Smooth muscle cell (in vitro differentiated cells): ENCODE results near the gene C1QC. TPM values are rescaled to one million over a fixed set of nuclear protein-coding genes. Genes with fewer than 3 reads are reported as not detected.

Source experiments
- DNase-seq: peaks from one replicate; lab custom pipeline; 2025; ENCODE audit not compliant: unreplicated experiment; lab: John Stamatoyannopoulos, UW
- H2AFZ ChIP-seq: fragments of 200-600 bp; sonication (generic); 2 replicates; pipeline ENCODE4 v1.6.0; 2016; ENCODE audit warnings: antibody characterized with exemption, low read depth, mild to moderate bottlenecking
- H3F3A ChIP-seq: fragments of 200-600 bp; sonication (generic); 2 replicates; pipeline ENCODE4 v1.6.0; 2017; ENCODE audit warnings: antibody characterized with exemption, low read depth
- H3K27ac ChIP-seq: fragments of 200-600 bp; sonication (generic); 2 replicates; pipeline ENCODE4 v1.5.1; 2016; ENCODE audit warnings: low read depth, mild to moderate bottlenecking
- H3K27me3 ChIP-seq: fragments of 200-600 bp; sonication (generic); 2 replicates; pipeline ENCODE4 v1.6.1; 2016; ENCODE audit warnings: low read depth, mild to moderate bottlenecking
- H3K36me3 ChIP-seq: fragments of 200-600 bp; sonication (generic); 2 replicates; pipeline ENCODE4 v1.5.1; 2016; ENCODE audit warnings: low read depth
- H3K4me1 ChIP-seq: fragments of 200-600 bp; sonication (generic); 2 replicates; pipeline ENCODE4 v1.5.1; 2016; ENCODE audit warnings: low read depth
- H3K4me2 ChIP-seq: fragments of 200-600 bp; sonication (generic); 2 replicates; pipeline ENCODE4 v1.6.0; 2016; ENCODE audit warnings: mild to moderate bottlenecking
- H3K4me3 ChIP-seq: fragments of 200-600 bp; sonication (generic); 2 replicates; pipeline ENCODE4 v1.5.1; 2016; ENCODE audit warnings: mild to moderate bottlenecking
- H3K79me2 ChIP-seq: fragments of 200-600 bp; sonication (generic); 2 replicates; pipeline ENCODE4 v1.6.0; 2016; ENCODE audit warnings: low read depth, mild to moderate bottlenecking
- H3K9ac ChIP-seq: fragments of 200-600 bp; sonication (generic); 2 replicates; pipeline ENCODE4 v1.6.0; 2016; ENCODE audit warnings: low read depth
- H3K9me3 ChIP-seq: fragments of 200-600 bp; sonication (generic); replicated peaks from 2 replicates; pipeline ENCODE4 v1.5.1; 2016; ENCODE audit warnings: low read depth
- H4K20me1 ChIP-seq: fragments of 200-600 bp; sonication (generic); 2 replicates; pipeline ENCODE4 v1.6.0; 2016; ENCODE audit warnings: low read depth
- WGBS: methylation state at CpG from one replicate; pipeline ENCODE4 v1.1.7; 2016; ENCODE audit warnings: low lambda C conversion rate; 5-methylcytosine and 5-hydroxymethylcytosine counted together
- polyA plus RNA-seq: library from polyadenylated mRNA; unstranded; fragments of >200 nt; fragmentation: Nextera tagmentation; extraction: Ambion mirVana; gene quantifications from 2 replicates; pipeline ENCODE4 v1.2.1, GENCODE V29; 2016
- total RNA-seq: library from RNA; depleted of rRNA; stranded (reverse); fragments of >200 nt; gene quantifications from 2 replicates; pipeline ENCODE4 v1.2.3, GENCODE V29; 2014
- TF ChIP-seq, protein P1 (sequence below): fragments of 200-600 bp; sonication (generic); IDR thresholded peaks from 2 replicates; pipeline ENCODE4 v1.5.1; 2017; ENCODE audit warnings: borderline replicate concordance, mild to moderate bottlenecking, antibody characterized with exemption; ENCODE audit not compliant: insufficient read depth, poor library complexity, severe bottlenecking

The C1QC gene
- total and polyA plus RNA-seq, 2 experiments from 2014 or later: not detected

DNA sequence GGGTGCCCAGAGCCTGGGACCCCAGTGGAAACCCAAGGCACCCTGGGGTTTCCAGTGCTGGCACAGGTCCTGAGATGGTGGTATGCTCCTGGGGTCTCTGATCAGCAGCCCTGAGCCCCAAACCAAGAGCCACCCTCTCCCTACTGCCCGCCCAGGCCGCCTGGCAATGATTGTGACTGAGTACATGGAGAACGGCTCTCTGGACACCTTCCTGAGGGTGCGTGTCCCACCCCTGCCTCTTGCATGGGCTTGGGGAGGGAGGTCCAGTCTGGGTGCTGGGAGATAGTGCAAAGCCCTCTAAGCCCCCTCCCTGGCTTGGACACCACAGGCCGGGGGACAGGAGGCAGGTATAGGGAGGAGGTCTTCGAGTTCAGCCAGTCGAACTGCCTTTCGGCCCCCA is 45.4 kb upstream of the C1QC start:
- no peaks in the 10 kb centered on the region for H3K9me3 ChIP-seq
- H3K27me3 ChIP-seq: peaks cover 32% of the 10 kb centered on the region
- no peaks in the 10 kb centered on the region for H3K36me3 ChIP-seq
- TF ChIP-seq, protein P1, sequence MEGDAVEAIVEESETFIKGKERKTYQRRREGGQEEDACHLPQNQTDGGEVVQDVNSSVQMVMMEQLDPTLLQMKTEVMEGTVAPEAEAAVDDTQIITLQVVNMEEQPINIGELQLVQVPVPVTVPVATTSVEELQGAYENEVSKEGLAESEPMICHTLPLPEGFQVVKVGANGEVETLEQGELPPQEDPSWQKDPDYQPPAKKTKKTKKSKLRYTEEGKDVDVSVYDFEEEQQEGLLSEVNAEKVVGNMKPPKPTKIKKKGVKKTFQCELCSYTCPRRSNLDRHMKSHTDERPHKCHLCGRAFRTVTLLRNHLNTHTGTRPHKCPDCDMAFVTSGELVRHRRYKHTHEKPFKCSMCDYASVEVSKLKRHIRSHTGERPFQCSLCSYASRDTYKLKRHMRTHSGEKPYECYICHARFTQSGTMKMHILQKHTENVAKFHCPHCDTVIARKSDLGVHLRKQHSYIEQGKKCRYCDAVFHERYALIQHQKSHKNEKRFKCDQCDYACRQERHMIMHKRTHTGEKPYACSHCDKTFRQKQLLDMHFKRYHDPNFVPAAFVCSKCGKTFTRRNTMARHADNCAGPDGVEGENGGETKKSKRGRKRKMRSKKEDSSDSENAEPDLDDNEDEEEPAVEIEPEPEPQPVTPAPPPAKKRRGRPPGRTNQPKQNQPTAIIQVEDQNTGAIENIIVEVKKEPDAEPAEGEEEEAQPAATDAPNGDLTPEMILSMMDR: no peak
- no peak overlapping the region for H2AFZ ChIP-seq
- H3K4me1 ChIP-seq: no peaks in the 10 kb centered on the region
- no peak overlapping the region for H3K9ac ChIP-seq
- WGBS: 95% methylated on average over 8 of the region's 8 CpGs
- no peaks in the 10 kb centered on the region for H3F3A ChIP-seq
- DNase-seq: no peak
- H3K27ac ChIP-seq: no peak overlapping the region
- no peak overlapping the region for H3K4me3 ChIP-seq
- no peak overlapping the region for H3K4me2 ChIP-seq
- H4K20me1 ChIP-seq: no peaks in the 10 kb centered on the region
- H3K79me2 ChIP-seq: no peaks in the 10 kb centered on the region

- TF ChIP-seq, protein P1: no peak
- H3F3A ChIP-seq: no peaks in the 10 kb centered on the region
- H3K4me1 ChIP-seq: no peaks in the 10 kb centered on the region
- no peaks in the 10 kb centered on the region for H3K79me2 ChIP-seq
- no peak overlapping the region for H3K9ac ChIP-seq
- H4K20me1 ChIP-seq: no peaks in the 10 kb centered on the region
- H3K27me3 ChIP-seq: peaks cover 32% of the 10 kb centered on the region
- H3K27ac ChIP-seq: no peak overlapping the region
- no peak overlapping the region for H3K4me2 ChIP-seq
- H3K36me3 ChIP-seq: no peaks in the 10 kb centered on the region
- DNase-seq: no peak
- 89% methylated on average over 24 of the region's 24 CpGs for WGBS
- no peak overlapping the region for H2AFZ ChIP-seq
- H3K9me3 ChIP-seq: no peaks in the 10 kb centered on the region
- no peak overlapping the region for H3K4me3 ChIP-seq
These were observed 44.7 kb upstream of the C1QC start for GRCh38 chr1:22598736-22599135.

- no peaks in the 10 kb centered on the region for H4K20me1 ChIP-seq
- no peaks in the 10 kb centered on the region for H3K9me3 ChIP-seq
- H3K27me3 ChIP-seq: peaks cover 37% of the 10 kb centered on the region
- H3K4me1 ChIP-seq: no peaks in the 10 kb centered on the region
- H3K79me2 ChIP-seq: no peaks in the 10 kb centered on the region
- H3K27ac ChIP-seq: no peak overlapping the region
- H3K4me3 ChIP-seq: no peak overlapping the region
- 71% methylated on average over 22 of the region's 22 CpGs for WGBS
- DNase-seq: no peak
- no peak overlapping the region for H2AFZ ChIP-seq
- TF ChIP-seq, protein P1: no peak
- H3F3A ChIP-seq: no peaks in the 10 kb centered on the region
- H3K9ac ChIP-seq: no peak overlapping the region
- no peaks in the 10 kb centered on the region for H3K36me3 ChIP-seq
- no peak overlapping the region for H3K4me2 ChIP-seq
These were observed 43.2 kb upstream of the C1QC start for GRCh38 chr1:22600071-22600816.
